NOMO-1 treated with DMSO at 0.1 percent for 48 hours (cell line): ENCODE data around the gene ZNF726.
"Not testable (repeated sequence)": the region's sequence is repeated elsewhere in the genome, so short reads cannot be mapped to it uniquely, and the experiment has no call there.

ENCODE experiments used
- DNase-seq: peaks from one replicate; lab custom pipeline; 2025; ENCODE audit not compliant: unreplicated experiment; lab: John Stamatoyannopoulos, UW

Gene ZNF726

GRCh38 chr19:23943411-23943810 is 28.7 kb downstream of the ZNF726 start:
- no peak for DNase-seq

DNA sequence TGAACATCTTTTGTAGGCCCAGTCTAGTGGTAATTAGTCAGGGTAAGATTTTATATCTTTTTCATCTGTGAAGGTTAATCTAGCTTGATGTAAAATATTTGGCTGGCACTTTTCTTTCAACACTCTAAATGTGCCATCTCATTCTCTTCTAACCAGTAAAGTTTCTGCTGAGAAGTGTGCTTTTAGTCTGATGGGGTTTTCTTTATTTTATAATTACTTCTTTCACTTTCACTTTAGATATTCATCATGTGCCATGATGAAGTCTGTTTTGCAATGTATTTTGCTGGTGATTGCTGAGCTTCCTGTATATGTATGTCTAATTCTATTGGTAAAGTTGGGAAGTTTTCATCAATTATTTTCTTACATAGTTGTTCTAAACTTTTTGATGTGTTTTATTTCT is 31.9 kb downstream of the ZNF726 start:
- DNase-seq, result no peak

DNA sequence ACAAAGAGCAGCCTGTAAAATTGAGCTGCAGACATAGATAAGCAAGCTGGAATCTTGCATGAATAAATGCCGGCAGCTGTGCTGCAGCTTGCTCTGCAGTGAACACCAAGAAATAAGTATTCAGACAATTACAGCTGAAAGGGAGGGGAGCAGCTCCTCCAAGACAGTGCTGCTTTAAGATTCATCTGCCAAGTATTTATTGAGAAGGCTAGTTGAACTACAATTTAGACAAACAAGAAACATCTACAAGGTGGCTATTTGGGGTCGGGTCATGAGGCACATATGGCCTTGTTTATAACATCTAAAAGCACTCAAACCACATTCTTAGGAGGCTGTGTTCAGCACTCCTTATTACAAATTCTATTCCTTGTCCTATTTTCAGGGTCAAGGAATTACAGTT is 34.9 kb downstream of the ZNF726 start:
- no peak for DNase-seq

DNA sequence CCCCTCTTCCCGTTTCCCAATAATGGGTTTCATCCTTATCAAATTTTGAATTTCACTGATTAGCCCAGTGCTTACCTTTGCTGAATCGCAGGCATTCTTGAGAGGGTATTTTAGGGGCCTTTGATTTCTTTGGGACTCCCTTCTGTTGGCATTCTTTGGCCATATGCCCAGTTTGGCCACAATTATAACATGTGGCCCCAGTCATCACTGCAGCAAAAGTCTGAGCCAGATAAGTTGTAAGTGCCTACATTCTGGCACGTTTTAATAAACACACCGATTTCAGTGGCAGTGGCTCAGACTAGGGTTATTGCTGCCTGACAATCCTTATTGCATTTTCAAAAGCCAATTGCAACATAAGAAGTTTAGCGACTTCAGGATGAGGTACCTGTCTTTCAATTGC is 41.4 kb downstream of the ZNF726 start:
- DNase-seq, result no peak

GRCh38 chr19:23957660-23958281 is 43.1 kb downstream of the ZNF726 start:
- DNase-seq, result no peak

- DNase-seq, result not testable (repeated sequence)
These were observed 48.7 kb downstream of the ZNF726 start for GRCh38 chr19:23963396-23963795.

DNA sequence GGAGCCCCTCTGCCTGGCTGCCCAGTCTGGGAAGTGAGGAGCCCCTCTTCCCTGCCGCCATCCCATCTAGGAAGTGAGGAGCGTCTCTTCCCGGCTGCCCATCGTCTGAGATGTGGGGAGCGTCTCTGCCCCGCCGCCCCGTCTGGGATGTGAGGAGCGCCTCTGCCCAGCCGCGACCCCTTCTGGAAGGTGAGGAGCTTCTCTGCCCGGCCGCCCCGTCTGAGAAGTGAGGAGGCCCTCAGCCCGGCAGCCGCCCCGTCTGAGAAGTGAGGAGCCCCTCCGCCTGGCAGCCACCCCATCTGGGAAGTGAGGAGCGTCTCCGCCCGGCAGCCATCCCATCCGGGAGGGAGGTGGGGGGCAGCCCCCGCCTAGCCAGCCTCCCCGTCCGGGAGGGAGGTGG is 49.2 kb downstream of the ZNF726 start:
- not testable (repeated sequence) for DNase-seq

GRCh38 chr19:23964334-23964733 is 49.6 kb downstream of the ZNF726 start:
- not testable (repeated sequence) for DNase-seq

DNA sequence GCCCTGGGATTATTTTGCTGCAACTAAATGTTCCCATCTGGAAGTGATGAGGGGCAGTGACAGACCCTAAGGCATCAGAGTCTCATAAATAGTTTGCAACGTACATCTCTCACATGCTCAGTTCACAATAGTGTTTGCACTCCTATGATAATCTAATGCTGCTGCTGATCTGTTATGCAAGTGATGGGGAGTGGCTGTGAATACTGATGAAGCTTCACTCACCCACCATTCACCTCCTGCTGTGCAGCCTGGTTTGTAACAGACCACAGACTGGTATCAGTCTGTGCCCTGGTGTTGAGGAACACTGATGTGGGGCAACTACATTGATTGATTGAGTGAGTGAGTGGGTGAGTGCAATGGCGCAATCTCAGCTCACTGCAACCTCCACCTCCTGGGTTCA is 54.9 kb downstream of the ZNF726 start:
- DNase-seq, result no peak

- DNase-seq, result no peak
These were observed 56.9 kb downstream of the ZNF726 start for GRCh38 chr19:23971598-23971997.

GRCh38 chr19:23972161-23972560 is 57.5 kb downstream of the ZNF726 start:
- no peak for DNase-seq

DNA sequence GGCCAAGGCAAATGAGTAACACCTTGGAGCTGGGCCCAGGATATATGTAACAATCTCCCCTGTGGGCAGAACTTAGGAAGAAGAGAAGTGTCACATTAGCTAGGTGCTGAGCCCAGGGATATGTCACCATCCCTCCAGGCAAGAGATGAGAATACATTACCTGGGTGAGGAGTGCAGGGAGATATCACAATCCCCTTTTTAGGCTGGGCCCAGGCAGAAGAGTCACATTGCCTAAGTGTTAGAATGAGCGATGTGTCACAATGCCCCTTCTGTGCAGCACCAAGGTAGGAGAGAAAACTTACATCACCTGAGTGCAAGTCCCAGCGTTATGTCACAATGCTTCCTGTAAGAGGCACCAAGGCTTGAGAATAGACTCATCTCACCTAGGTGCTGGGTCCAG is 60.3 kb downstream of the ZNF726 start:
- no peak for DNase-seq

- not testable (repeated sequence) for DNase-seq
These were observed 61.9 kb downstream of the ZNF726 start for GRCh38 chr19:23976631-23977030.

DNA sequence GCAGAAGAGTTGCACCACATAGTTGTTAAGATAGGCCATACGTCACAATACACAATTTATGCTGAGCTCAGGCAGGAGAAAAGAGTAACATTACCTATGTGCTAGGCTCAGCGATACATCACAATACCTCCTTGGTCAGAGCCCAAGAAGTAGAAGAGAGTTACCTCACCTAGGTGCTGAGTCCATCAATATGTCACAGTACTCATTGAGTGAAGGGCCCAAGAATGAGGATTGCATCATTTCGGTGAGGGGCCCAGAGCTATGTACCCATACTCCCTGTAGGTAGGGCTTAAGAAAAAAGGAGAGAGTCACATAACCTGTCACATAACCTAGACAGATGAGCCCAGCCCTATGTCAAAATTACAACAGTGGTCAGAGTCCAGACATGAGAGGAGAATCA is 62.6 kb downstream of the ZNF726 start:
- not testable (repeated sequence) for DNase-seq

- DNase-seq, result no peak
These were observed 63.4 kb downstream of the ZNF726 start for GRCh38 chr19:23978068-23978467.

DNA sequence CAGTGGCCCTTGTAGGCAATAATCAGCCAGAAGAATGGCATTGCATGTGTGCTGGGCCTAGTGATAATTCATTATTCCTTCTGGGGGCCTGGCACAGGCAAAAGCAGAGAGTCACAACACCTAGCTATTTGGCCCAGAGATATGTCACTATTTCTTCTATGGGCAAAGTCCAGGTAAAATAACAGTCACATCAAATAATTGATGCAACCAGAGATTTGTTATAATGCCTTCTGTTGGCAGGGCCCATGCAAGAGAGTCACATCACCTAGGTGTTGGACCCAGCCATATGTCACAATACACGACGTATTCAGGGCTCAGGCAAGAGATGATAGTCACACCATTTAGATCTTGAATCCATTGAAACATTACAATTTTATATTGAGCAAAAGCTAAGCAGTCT is 66.1 kb downstream of the ZNF726 start:
- no peak for DNase-seq

- no peak for DNase-seq
These were observed 67.2 kb downstream of the ZNF726 start for GRCh38 chr19:23981863-23982262.

DNA sequence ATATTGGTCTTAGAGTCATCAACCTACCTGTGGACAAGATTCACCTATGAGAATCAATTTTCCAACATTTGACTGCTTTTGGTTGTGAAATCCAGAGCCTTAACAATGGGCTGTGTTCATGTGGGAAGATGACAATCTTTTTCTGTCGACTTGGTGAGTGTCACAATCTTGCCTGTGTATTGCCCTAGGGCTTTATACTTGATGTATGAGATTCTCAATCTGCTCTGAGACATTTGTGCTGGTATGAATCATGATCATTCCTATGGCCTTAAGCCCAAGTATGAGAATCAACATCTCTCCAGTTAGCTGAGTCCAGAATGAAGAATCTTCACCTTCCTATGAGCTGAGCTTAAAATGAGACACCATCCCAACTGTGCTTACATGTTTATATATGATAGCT is 68.7 kb downstream of the ZNF726 start:
- no peak for DNase-seq
